ENCODE measurements around the gene ZBTB37.
"Not testable (repeated sequence)": the region's sequence is repeated elsewhere in the genome, so short reads cannot be mapped to it uniquely, and the experiment has no call there.

ZBTB37 gene

GRCh38 chr1:173865468-173866164 lies 2.6 kb upstream of the ZBTB37 start:
- no peak for DNase-seq (ENCODE audit: low read depth in 2 of 2)

- DNase-seq (ENCODE audit: low read depth in 2 of 2), result no peak
Observed at GRCh38 chr1:173866413-173867115, 1.6 kb upstream of the ZBTB37 start.

GRCh38 chr1:173867141-173867752 lies 933 bp upstream of the ZBTB37 start:
- peak in 1 of 2 donors; percentile 40 for DNase-seq (ENCODE audit: low read depth in 2 of 2)

- peak; percentile 98 to 100 for DNase-seq (ENCODE audit: low read depth in 2 of 2)
Observed at GRCh38 chr1:173867753-173868265, 371 bp upstream of the ZBTB37 start, which contains the start of gene GAS5. Gene GAS5, minus strand, starts transcription at chr1:173867989.

- no peak for DNase-seq (ENCODE audit: low read depth in 2 of 2)
Observed at GRCh38 chr1:173869021-173869359, 810 bp downstream of the ZBTB37 start.

GRCh38 chr1:173870252-173871075 lies 2.3 kb downstream of the ZBTB37 start:
- DNase-seq (ENCODE audit: low read depth in 2 of 2), result peak in 1 of 2 donors; percentile 12

GRCh38 chr1:173871091-173871490 lies 2.9 kb downstream of the ZBTB37 start:
- no peak for DNase-seq (ENCODE audit: low read depth in 2 of 2)

- no peak for DNase-seq (ENCODE audit: low read depth in 2 of 2)
Observed at GRCh38 chr1:173871500-173871899, 3.3 kb downstream of the ZBTB37 start.

GRCh38 chr1:173876732-173877131 lies 8.6 kb downstream of the ZBTB37 start:
- no peak for DNase-seq (ENCODE audit: low read depth in 2 of 2)

GRCh38 chr1:173878251-173878650 lies 10.1 kb downstream of the ZBTB37 start:
- no peak for DNase-seq (ENCODE audit: low read depth in 2 of 2)

- DNase-seq (ENCODE audit: low read depth in 2 of 2), result not testable (repeated sequence)
Observed at GRCh38 chr1:173881117-173881516, 12.9 kb downstream of the ZBTB37 start.

- DNase-seq (ENCODE audit: low read depth in 2 of 2), result no peak
Observed at GRCh38 chr1:173884701-173885100, 16.5 kb downstream of the ZBTB37 start.

- no peak for DNase-seq (ENCODE audit: low read depth in 2 of 2)
Observed at GRCh38 chr1:173886746-173887611, 18.8 kb downstream of the ZBTB37 start.

- no peak for DNase-seq (ENCODE audit: low read depth in 2 of 2)
Observed at GRCh38 chr1:173887627-173888026, 19.4 kb downstream of the ZBTB37 start.

GRCh38 chr1:173888749-173889148 lies 20.6 kb downstream of the ZBTB37 start:
- DNase-seq (ENCODE audit: low read depth in 2 of 2), result no peak

GRCh38 chr1:173889885-173890284 lies 21.7 kb downstream of the ZBTB37 start:
- DNase-seq (ENCODE audit: low read depth in 2 of 2), result no peak

- DNase-seq (ENCODE audit: low read depth in 2 of 2), result no peak
Observed at GRCh38 chr1:173893611-173894010, 25.4 kb downstream of the ZBTB37 start.

GRCh38 chr1:173894189-173894588 lies 26.0 kb downstream of the ZBTB37 start:
- DNase-seq (ENCODE audit: low read depth in 2 of 2), result no peak

GRCh38 chr1:173900427-173900826 lies 32.2 kb downstream of the ZBTB37 start:
- DNase-seq (ENCODE audit: low read depth in 2 of 2), result no peak

GRCh38 chr1:173900992-173901391 lies 32.8 kb downstream of the ZBTB37 start:
- DNase-seq (ENCODE audit: low read depth in 2 of 2), result no peak
